ENCODE measurements around the gene PDE6G. TPM values are rescaled to one million over a fixed set of nuclear protein-coding genes. Genes with fewer than 3 reads are reported as not detected.

PDE6G gene
- total and polyA plus RNA-seq, 4 donors: 0.25 to 1.9 (median 1.3) TPM

DNA sequence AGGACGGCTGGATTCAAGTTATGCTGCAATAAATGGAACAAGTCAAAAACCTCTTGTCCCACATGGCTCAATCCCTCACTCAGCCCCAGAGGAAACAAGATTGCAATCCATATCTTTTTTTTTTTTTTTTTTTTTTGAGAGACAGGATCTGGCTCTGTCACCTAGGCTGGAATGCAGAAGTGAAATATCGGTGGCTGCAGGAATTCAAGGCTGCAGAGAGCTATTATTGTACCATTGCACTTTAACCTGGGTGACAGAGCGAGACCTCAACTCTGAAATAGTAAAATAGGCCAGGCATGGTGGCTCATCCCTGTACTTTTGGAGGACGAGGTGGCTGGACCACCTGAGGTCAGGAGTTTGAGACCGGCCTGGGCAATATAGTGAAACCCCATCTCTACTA, 2.7 kb upstream of the PDE6G start:
- DNase-seq (ENCODE audit: low spot score): no peak
- H3K9me3 ChIP-seq (ENCODE audit: control insufficient read depth in 4 of 4, low read length in 3 of 4): no peaks in the 10 kb centered on the region
- H3K27me3 ChIP-seq (ENCODE audit: control insufficient read depth in 4 of 4, insufficient read depth in 4 of 4, low read length in 3 of 4): no peaks in the 10 kb centered on the region
- no peak overlapping the region for H3K27ac ChIP-seq (ENCODE audit: low read depth in 1 of 2, low read length in 2 of 2)
- H3K4me3 ChIP-seq (ENCODE audit: low read depth in 1 of 3, low read length in 3 of 3): no peak overlapping the region
- no peak overlapping the region for H3K9ac ChIP-seq (ENCODE audit: low read depth in 1 of 2, low read length in 2 of 2)
- no peak for TF ChIP-seq ZBTB33 (IDR thresholded peaks at IDR 0.05)
- TF ChIP-seq, protein P1, sequence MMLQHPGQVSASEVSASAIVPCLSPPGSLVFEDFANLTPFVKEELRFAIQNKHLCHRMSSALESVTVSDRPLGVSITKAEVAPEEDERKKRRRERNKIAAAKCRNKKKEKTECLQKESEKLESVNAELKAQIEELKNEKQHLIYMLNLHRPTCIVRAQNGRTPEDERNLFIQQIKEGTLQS (IDR thresholded peaks at IDR 0.05): no peak
- no peak for TF ChIP-seq HNF4G (IDR thresholded peaks at IDR 0.05)
- TF ChIP-seq RAD21 (IDR thresholded peaks at IDR 0.05): no peak
- TF ChIP-seq, protein P2, sequence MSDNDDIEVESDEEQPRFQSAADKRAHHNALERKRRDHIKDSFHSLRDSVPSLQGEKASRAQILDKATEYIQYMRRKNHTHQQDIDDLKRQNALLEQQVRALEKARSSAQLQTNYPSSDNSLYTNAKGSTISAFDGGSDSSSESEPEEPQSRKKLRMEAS (IDR thresholded peaks at IDR 0.05): no peak
- TF ChIP-seq, protein P3, sequence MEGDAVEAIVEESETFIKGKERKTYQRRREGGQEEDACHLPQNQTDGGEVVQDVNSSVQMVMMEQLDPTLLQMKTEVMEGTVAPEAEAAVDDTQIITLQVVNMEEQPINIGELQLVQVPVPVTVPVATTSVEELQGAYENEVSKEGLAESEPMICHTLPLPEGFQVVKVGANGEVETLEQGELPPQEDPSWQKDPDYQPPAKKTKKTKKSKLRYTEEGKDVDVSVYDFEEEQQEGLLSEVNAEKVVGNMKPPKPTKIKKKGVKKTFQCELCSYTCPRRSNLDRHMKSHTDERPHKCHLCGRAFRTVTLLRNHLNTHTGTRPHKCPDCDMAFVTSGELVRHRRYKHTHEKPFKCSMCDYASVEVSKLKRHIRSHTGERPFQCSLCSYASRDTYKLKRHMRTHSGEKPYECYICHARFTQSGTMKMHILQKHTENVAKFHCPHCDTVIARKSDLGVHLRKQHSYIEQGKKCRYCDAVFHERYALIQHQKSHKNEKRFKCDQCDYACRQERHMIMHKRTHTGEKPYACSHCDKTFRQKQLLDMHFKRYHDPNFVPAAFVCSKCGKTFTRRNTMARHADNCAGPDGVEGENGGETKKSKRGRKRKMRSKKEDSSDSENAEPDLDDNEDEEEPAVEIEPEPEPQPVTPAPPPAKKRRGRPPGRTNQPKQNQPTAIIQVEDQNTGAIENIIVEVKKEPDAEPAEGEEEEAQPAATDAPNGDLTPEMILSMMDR (IDR thresholded peaks at IDR 0.05; ENCODE audit: low read depth, low read length, missing input control): no peak
- TF ChIP-seq RXRA (IDR thresholded peaks at IDR 0.05): no peak
- peaks cover 0 to 3% (median 0%) of the 10 kb centered on the region in 4 donors for H3K4me1 ChIP-seq (ENCODE audit: control insufficient read depth in 4 of 4, insufficient read depth in 4 of 4, low read length in 3 of 4)
- 79% methylated on average over 5 of the region's 5 CpGs for WGBS
- H3K36me3 ChIP-seq (ENCODE audit: control insufficient read depth in 4 of 4, insufficient read depth in 3 of 4, low read depth in 1 of 4, low read length in 3 of 4): no peaks in the 10 kb centered on the region

- no peak overlapping the region for H3K4me3 ChIP-seq (ENCODE audit: low read depth in 1 of 3, low read length in 3 of 3)
Observed at GRCh38 chr17:81656835-81657234, 493 bp upstream of the PDE6G start.

More at GRCh38 chr17:81656835-81657234, 493 bp upstream of the PDE6G start:
- Histone ChIP-seq H3K27me3 (ENCODE audit: control insufficient read depth in 4 of 4, insufficient read depth in 4 of 4, low read length in 3 of 4) (no peaks in the 10 kb centered on the region), H3K9me3 (ENCODE audit: control insufficient read depth in 4 of 4, low read length in 3 of 4) (no peaks in the 10 kb centered on the region), H3K27ac (ENCODE audit: low read depth in 1 of 2, low read length in 2 of 2) (no peak overlapping the region), H3K4me1 (ENCODE audit: control insufficient read depth in 4 of 4, insufficient read depth in 4 of 4, low read length in 3 of 4) (peaks cover 0 to 3% (median 0%) of the 10 kb centered on the region in 4 donors), H3K36me3 (ENCODE audit: control insufficient read depth in 4 of 4, insufficient read depth in 3 of 4, low read depth in 1 of 4, low read length in 3 of 4) (no peaks in the 10 kb centered on the region), H3K9ac (ENCODE audit: low read depth in 1 of 2, low read length in 2 of 2) (no peak overlapping the region)
- DNase-seq (ENCODE audit: low spot score): no peak
- TF ChIP-seq TAF1 (conservative IDR thresholded peaks at IDR 0.05) (no peak), SP1 (IDR thresholded peaks at IDR 0.05) (no peak), HNF4G (IDR thresholded peaks at IDR 0.05) (no peak), RXRA (IDR thresholded peaks at IDR 0.05) (no peak), GABPA (IDR thresholded peaks at IDR 0.05 in 1 of 2, conservative IDR thresholded peaks at IDR 0.05 in 1 of 2) (no peak), NR2F2 (IDR thresholded peaks at IDR 0.05) (no peak), HNF4A (conservative IDR thresholded peaks at IDR 0.05) (no peak), RAD21 (IDR thresholded peaks at IDR 0.05) (no peak)
- TF ChIP-seq, protein P3 (IDR thresholded peaks at IDR 0.05; ENCODE audit: low read depth, low read length, missing input control): no peak
- WGBS: 67% methylated on average over 4 of the region's 4 CpGs
